ENCODE results near the gene ELOA. TPM values are rescaled to one million over a fixed set of nuclear protein-coding genes. Genes with fewer than 3 reads are reported as not detected.
A peak's percentile ranks its signal among the peaks of the same experiment; 100 is the strongest.

ELOA gene
- total and polyA plus RNA-seq, 2 experiments from 2014 or later = 49.1 to 57.7 TPM

- Histone ChIP-seq H3K9me2 (ENCODE audit: insufficient read depth) (no peaks in the 10 kb centered on the region), H3F3A (replicated peaks; ENCODE audit: low read depth) (peaks cover 57% of the 10 kb centered on the region), H2AFZ (no peak overlapping the region), H4K20me1 (replicated peaks; ENCODE audit: insufficient read depth) (peaks cover 64% of the 10 kb centered on the region), H3K27me3 (ENCODE audit: insufficient read depth) (no peaks in the 10 kb centered on the region), H3K79me2 (replicated peaks; ENCODE audit: insufficient read depth) (peaks cover 78% of the 10 kb centered on the region), H3K4me1 (ENCODE audit: insufficient read depth) (peaks cover 22% of the 10 kb centered on the region), H3K27ac (ENCODE audit: low read depth) (peak overlapping the region; percentile 92), H3K4me2 (peak overlapping the region; percentile 100; the same call in 1 of the 2 replicates), H3K4me3 (peak overlapping the region; percentile 100), H3K36me3 (ENCODE audit: insufficient read depth) (peaks cover 71% of the 10 kb centered on the region)
- H3K4me1 Mint-ChIP-seq = peaks cover 43% of the 10 kb centered on the region
- no peaks in the 10 kb centered on the region; the same call in 2 of the 3 replicates for H3K9me3 Mint-ChIP-seq
- no peak for TF ChIP-seq ZNF462 (CRISPR knock-in tag; IDR thresholded peaks at IDR 0.05)
- no peak for TF ChIP-seq ETS1 (IDR thresholded peaks at IDR 0.05)
- TF ChIP-seq, protein P1, sequence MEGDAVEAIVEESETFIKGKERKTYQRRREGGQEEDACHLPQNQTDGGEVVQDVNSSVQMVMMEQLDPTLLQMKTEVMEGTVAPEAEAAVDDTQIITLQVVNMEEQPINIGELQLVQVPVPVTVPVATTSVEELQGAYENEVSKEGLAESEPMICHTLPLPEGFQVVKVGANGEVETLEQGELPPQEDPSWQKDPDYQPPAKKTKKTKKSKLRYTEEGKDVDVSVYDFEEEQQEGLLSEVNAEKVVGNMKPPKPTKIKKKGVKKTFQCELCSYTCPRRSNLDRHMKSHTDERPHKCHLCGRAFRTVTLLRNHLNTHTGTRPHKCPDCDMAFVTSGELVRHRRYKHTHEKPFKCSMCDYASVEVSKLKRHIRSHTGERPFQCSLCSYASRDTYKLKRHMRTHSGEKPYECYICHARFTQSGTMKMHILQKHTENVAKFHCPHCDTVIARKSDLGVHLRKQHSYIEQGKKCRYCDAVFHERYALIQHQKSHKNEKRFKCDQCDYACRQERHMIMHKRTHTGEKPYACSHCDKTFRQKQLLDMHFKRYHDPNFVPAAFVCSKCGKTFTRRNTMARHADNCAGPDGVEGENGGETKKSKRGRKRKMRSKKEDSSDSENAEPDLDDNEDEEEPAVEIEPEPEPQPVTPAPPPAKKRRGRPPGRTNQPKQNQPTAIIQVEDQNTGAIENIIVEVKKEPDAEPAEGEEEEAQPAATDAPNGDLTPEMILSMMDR (conservative IDR thresholded peaks at IDR 0.05; ENCODE audit: low read depth in 2 of 2) = no peak
- TF ChIP-seq EZH2 (IDR thresholded peaks at IDR 0.05; ENCODE audit: low read depth, unreplicated experiment) = no peak
- no peak for TF ChIP-seq STAT1 (IDR thresholded peaks at IDR 0.05; ENCODE audit: unreplicated experiment)
- TF ChIP-seq ZNF114 (CRISPR knock-in tag; IDR thresholded peaks at IDR 0.05) = no peak
- TF ChIP-seq ZNF331 (CRISPR knock-in tag; IDR thresholded peaks at IDR 0.05; ENCODE audit: low read depth) = no peak
- TF ChIP-seq JUNB (IDR thresholded peaks at IDR 0.05; ENCODE audit: unreplicated experiment) = no peak
- TF ChIP-seq POLR2AphosphoS5 (IDR thresholded peaks at IDR 0.05; ENCODE audit: low read depth) = no peak
- no peak for TF ChIP-seq NANOG (IDR thresholded peaks at IDR 0.05; ENCODE audit: borderline replicate concordance)
- TF ChIP-seq, protein P2, sequence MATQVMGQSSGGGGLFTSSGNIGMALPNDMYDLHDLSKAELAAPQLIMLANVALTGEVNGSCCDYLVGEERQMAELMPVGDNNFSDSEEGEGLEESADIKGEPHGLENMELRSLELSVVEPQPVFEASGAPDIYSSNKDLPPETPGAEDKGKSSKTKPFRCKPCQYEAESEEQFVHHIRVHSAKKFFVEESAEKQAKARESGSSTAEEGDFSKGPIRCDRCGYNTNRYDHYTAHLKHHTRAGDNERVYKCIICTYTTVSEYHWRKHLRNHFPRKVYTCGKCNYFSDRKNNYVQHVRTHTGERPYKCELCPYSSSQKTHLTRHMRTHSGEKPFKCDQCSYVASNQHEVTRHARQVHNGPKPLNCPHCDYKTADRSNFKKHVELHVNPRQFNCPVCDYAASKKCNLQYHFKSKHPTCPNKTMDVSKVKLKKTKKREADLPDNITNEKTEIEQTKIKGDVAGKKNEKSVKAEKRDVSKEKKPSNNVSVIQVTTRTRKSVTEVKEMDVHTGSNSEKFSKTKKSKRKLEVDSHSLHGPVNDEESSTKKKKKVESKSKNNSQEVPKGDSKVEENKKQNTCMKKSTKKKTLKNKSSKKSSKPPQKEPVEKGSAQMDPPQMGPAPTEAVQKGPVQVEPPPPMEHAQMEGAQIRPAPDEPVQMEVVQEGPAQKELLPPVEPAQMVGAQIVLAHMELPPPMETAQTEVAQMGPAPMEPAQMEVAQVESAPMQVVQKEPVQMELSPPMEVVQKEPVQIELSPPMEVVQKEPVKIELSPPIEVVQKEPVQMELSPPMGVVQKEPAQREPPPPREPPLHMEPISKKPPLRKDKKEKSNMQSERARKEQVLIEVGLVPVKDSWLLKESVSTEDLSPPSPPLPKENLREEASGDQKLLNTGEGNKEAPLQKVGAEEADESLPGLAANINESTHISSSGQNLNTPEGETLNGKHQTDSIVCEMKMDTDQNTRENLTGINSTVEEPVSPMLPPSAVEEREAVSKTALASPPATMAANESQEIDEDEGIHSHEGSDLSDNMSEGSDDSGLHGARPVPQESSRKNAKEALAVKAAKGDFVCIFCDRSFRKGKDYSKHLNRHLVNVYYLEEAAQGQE (IDR thresholded peaks at IDR 0.05; ENCODE audit: unreplicated experiment) = no peak
- TF ChIP-seq EZH2phosphoT487 (IDR thresholded peaks at IDR 0.05; ENCODE audit: unreplicated experiment) = no peak
- no peak for TF ChIP-seq CREB1 (CRISPR knock-in tag; IDR thresholded peaks at IDR 0.05; ENCODE audit: low read depth)
- H3K36me3 Mint-ChIP-seq (ENCODE audit: low read depth) = peaks cover 74% of the 10 kb centered on the region
- DNase-seq (ENCODE audit: low spot score) = no peak
- no peak for ATAC-seq
- H3K27ac Mint-ChIP-seq = peak overlapping the region; percentile 5; the same call in 1 of the 2 replicates
- H3K4me3 Mint-ChIP-seq = peak overlapping the region; percentile 93
- H3K27me3 Mint-ChIP-seq (ENCODE audit: insufficient read depth, low read depth, poor library complexity) = peaks cover 9% of the 10 kb centered on the region
These were observed 48.9 kb upstream of the ELOA start for GRCh38 chr1:23694371-23694770.
